Hypothalamus (tissue), 51 donors: ENCODE results near the gene STK24.
"Not testable (repeated sequence)": the region's sequence is repeated elsewhere in the genome, so short reads cannot be mapped to it uniquely, and the experiment has no call there.

ENCODE experiments used
- DNase-seq, 51 donors: peaks; one replicate each; lab custom pipeline; 2025; lab: John Stamatoyannopoulos, UW

The STK24 gene

DNA sequence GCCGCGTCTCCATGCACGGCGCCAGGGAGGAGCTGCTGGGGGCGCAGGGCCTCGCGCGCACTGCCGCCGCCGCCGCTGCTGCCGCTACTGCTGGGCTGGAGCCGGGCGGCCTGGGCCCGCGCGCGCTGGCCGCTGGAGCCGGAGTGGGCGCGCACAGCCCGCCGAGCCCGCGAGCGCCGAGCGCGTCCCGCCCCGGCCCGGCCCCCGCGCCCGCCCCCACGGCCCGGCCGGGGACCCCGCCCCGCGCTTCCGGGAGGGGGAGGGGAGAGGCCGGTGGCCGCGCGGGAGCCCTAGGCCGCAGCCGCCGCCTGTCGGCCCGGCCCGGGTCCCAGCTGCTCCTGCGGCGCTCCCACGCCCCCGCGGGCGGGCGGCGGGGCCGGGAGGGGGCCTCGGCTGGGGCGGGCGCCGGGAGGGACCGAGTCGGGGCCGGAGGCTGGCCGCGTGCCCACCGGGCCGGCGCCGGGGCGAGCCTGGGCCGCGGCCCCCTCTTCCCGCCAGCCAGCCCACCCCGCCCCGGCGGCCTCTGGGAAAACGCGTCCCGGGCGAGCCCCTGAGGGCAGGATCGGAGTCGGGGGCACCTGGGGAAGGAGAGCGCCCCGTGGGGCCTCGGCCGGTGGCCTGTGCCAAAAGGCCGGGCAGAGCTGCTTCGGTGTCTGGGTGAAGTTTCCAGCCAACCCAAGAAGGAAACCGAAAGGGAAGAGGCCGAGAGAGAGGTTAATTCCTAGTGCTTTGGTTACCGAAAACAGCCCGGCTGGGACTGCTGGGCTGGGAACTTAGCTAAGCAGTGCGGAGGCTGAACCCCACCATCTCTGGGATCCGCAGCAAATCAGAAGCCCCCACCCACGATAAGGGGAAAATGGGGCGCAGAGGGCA, at the start of gene STK24:
STK24 (minus strand) TSS at position 145 of the 873 bp plus-strand sequence. CDS start 321 bp downstream, outside the sequence.
- peak in 42 of 51 donors; percentile 20 to 81 (median 54) for DNase-seq

DNA sequence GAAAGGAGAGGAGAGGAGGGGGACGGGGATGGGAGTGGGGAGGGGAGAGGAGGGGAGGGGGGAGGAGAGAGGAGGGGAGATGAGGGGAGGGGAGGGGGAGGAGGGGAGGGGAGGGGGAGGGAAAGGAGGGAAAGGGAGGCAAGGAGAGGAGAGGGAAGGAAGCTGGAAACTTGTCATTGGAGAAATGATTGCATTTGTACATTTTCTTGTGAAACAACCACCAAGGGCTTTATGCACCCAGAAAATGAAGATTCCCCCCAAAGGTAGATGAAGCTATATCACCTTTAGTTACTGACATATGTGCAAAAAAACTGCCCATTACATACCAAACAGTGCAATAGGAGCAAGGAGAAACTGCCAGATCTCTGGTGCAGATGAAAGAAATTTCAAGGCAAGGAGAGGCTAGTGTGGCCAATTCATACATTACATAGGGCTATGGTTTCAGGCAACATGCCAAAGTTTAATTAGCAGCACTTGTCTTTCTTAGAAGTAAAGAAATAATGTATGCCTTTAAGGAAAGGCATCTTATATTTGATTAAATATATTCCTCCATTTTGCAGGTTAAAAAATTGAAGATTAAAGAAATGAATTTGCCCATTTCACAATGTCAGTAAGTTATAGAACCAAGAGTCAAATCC, 49.5 kb upstream of the STK24 start:
- no peak for DNase-seq

DNA sequence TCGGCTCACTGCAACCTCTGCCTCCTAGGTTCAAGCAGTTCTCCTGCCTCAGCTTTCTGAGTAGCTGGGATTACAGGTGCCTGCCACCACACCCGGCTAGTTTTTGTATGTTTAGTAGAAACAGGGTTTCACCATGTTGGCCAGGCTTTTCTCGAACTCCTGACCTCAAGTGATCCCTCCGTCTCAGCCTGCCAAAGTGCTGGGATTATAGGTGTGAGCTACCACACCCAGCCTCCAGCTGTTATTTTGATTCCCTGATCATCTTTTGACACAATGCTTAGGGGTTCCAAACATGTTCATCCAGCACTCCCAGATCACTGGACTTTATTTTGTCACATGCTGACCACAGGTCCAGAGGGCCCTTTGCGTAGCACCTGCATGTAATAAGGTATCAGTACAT, 47.7 kb upstream of the STK24 start:
- not testable (repeated sequence) for DNase-seq

DNA sequence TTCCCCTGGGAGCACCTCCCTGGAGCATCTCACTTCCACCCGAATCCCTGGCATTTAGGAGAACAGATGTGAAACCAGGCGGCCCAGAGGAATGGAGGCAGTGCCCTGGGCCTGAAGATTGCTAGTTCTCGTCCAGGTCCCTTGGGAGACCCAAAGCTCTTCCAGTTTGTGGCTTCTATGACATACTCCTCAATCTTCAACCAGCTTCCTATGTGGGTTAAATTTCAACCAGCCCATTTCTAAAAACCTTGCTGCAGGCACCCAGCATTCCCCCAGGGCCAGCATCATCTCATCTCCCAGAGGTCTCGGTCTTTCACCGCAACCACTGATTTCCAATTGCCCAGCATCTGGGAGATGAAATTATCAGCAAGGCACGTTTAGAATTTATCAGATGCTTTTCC, 46.0 kb upstream of the STK24 start:
- DNase-seq, result no peak

DNA sequence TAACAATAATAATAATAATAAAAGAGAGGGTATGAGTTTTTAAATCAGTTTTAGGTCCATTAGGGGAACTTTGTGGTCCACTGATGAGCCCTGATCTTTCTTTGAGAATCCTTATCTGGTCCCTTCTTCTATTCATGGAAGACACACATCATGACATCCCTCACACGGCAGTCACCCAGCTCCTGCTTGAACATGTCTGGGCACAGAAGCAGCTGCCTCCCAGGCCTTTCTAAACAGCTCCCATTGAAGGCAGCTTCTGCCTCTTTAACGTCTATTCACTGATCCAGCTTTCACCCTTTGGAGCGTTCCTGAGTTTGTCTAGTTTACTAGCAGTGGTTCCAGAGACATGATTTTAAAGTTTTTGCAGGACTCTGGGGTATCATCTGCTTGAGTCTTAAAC, 42.6 kb upstream of the STK24 start:
- DNase-seq, result no peak

DNA sequence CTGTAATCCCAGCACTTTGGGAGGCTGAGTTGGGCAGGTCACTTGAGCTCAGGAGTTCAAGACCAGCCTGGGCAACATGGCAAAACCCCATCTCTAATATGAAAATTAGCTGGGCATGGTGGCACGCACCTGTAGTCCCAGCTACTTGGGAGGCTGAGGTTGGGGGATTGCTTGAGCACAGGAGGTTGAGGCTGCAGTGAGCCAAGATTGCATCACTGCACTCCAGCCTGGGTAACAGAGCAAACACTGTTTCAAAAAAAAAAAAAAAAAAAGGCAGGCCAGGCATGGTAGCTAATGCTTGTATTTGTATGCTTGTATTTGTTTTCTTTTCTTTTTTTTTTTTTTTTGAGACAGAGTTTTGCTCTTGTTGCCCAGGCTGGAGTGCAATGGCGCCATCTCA, 38.7 kb upstream of the STK24 start:
- DNase-seq, result not testable (repeated sequence)

DNA sequence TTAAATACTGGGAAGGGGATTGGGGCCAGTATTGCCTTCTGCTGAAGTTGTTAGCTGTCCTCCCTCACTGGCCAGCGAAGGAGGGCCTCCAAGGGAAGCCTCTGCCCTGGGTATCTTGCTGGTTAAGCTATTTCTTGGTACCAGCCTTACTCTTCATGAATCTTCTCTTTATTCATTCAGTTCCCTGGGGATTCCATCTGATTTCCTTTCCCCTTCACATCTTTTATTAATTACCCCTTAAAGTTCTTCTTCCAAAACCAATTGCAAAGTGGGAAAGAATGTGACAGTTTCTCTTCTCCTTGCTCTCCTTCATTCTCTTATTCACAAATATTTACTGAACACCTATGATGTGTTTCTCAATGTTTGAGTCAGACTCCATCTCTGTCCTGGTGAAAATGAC, 36.7 kb upstream of the STK24 start:
- DNase-seq, result no peak

DNA sequence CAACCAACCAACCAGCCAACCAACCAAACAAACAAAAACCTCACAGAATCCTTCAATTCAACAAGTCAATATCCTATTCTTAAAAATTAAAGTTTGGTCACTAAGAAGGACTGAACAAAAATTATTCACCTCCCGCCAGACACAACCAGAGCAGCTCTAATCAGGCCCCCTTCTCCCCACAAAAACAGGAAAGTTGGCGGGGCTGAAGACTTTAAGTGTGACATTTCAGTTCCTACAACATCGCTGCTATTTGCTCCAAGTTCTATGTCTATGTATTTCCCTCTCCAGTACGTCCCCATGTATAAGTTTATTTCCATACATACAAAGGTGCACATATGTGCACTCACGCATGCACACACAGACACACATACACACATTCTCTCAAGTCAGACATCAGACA, 32.8 kb upstream of the STK24 start:
- DNase-seq, result no peak

DNA sequence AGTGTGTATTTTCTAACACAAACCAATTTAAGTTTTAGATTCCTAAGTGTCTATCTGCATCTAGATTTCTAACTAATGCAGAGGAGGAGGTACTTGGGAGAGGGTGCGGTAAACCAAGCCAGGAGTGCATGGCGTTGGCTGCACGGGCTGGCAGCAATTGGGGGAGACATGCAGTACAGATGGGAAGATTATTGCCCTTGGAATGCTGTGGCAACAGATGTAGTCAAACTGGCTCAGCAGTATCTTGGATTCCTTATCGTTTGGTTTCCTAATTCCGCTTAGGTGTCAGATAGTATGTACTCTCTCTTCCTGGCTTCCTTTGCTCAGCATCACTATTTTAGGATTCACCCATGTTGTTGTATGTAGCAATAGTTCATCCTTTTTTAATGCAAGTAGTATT, 29.4 kb upstream of the STK24 start:
- DNase-seq, result no peak

DNA sequence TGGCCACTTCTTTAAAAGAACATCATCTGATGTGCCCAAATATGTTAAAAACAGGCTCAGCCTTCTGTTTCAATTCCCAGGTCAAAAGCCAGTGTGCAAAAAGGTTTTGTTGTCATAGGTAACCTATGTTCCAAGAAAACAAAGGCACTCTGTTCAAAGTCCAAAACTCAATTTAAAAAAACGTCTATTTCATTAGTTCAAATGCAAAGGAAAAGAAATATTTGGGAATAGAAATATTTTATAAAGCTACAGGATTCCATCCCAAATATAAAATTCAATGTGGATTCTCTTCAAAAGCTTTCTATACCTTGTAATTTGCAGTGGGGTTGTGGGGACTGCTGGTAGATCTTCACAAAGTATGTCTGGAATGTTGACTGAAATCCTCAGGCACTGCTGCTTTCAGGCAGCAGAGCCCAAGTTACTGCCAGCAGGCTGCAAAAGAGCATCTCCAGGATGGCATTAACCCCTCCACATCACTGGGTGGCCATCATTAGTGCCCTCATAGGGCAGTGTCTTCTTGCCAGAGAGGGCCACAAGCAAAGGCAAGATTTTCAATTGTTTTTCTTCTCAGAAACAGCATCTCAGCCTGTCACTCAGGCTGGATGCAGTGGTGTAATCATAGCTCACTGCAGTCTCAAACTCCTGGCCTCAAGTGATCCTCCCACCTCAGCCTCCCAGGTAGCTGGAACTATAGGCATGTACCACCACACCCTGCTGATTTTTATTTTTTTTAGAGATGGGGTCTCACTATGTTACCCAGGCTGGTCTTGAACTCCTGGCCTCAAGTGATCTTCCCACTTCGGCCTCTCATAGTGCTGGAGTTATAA, 22.8 kb upstream of the STK24 start:
- no peak for DNase-seq

DNA sequence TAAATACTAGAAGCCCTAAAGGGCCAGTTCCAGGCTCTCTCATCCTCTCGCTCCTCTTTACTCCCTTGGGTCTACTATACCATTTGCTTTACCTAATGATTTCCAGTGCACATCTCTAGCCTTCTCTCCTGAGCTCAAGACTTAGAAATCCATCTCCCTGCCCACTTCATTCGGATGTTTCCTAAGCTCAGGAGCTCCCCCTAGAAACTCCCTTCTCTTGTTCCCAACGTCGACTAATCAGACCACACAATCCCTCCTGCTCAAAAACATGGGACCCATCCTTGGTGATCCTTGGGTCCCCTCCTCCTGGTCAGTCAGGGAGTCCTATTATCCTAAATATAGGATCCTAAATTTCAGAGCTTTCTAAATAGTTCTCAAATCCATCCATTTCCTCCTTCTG, 21.1 kb upstream of the STK24 start:
- no peak for DNase-seq

DNA sequence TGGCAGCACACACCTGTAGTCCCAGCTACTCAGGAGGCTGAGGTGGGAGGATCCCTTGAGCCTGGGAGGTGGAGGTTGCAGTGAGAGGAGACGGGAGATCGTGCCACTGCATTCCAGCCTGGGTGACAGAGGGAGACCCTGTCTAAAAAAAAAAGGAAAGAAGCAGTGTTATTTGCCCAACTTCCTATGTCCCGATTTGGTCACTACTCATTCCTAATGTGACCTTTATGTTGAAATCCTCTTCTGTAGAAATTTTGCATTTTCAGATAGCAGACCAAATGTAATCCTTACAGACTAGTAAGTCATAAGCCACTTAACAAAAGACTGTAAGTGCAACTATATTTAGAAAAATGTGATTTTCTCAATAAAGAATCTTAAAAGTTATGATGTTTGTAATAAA, 18.2 kb upstream of the STK24 start:
- no peak for DNase-seq

DNA sequence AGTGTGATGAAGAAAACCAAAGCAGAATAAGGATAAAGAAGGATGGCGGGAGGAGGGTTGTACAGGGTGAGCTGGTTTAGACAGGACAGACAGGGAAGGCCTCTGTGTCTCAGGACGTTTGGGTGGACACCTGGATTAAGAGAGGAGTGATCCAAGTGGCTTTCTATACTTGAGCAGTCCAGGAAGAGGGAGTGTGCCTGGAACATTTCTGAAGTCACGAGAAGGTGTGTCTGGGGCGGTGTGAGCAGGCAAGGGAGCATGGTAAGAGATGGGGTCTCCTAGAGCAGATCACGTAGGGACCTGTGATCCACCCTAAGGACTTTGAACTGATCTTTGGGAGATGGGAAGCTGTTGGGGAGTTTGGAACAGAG, 15.4 kb upstream of the STK24 start:
- no peak for DNase-seq

DNA sequence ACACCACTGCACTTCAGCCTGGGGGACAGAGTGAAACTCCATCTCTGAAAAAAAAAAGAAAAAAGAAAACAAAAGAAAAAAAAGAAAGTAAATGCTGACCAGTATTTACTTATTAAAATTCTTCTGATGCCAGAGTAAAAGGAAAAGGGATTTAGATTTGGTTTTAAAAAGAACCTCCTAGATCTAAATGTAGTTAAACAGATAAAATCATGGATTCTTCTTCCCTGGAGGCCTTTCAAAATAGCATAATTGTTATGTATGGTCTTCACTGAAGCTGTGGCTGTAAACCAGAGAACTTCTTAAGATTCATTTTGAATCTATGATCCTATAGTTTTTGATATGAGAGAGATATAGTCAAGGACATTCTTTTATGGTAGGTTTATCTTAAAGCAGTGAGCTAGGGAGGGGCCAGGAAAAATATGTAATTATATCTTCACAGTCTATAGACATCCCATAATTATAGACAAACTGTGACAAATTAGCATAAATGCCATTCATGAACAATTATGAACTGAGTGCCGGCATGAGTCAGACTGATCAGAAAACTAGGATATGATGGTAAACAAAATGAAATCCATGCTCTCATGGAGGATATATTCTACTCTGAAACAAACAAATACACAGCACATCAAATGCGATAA, 14.9 kb upstream of the STK24 start:
- no peak for DNase-seq

DNA sequence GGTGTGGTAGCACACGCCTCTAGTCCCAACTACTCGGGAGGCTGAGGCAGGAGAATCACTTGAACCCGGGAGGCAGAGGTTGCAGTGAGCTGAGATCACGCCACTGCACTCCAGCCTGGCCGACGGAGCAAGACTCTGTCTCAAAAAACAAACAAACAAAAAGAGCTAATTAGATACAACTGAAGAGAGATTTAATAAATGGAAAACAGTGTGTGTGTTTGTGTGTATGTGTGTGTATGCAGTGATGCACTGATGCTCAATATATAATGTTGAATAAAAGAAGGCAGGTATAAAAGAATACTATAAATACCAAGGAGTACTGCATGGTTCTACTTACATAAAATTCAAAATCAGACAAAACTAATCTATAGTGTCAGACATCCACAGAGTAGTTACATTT, 13.6 kb upstream of the STK24 start:
- DNase-seq, result not testable (repeated sequence)

DNA sequence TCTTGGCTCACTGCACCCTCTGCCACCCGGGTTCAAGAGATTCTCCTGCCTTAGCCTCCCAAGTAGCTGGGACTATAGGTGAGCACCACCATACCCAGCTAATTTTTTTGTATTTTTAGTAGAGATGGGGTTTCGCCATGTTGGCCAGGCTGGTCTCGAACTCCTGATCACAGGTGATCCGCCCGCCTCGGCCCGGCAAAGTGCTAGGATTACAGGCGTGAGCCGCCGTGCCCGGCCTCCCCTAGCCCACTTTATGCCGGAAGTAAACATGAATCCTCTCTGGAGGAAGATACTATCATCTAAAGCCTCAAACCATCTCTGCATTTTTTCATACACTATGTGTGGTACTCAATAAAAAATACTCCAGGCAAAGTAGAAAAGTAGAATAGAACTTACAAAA, 12.6 kb upstream of the STK24 start:
- not testable (repeated sequence) for DNase-seq

DNA sequence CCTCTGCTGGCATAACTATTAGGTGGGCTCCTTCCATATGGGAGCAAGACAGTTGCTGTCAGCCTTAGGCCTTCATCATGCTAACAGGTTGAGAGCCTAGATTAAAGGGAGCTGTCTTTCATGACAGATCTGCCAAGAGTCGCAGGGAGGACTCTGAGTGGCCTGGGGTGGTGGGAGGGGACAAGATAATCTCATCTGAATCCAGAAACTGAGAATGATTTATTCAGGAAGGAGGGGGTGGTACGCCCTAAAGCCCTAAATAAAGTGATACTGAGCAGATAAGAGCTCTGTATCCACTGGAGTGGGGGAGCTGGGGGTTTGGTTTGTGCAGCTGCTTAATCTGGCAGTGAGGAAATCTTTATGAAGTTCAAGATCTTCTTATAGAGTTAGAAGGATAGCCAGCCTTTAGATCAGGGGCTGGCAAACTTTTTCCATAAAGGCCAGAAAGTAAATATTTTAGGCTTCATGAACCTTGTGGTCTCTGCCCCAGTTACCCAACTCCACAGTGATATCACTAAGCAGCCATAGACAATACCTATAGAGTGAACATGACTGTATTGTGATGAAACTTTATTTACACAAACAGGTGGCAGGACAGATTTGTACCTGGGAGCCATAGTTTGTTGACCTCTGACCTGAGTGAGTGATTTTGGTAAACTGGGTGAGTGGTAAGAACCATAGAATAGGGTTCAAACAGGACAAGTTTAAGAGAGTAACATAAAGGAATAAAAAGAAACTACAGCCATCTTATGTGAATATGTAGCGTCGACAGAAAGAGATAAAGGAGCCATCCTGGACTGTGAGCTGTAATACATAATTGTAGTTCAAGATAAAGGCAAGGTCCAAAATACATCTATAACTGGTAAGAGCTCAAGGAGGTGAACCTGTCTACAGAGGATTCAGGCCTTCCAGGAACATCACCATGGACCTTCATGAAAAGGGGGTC, 9.8 kb upstream of the STK24 start:
- no peak for DNase-seq

DNA sequence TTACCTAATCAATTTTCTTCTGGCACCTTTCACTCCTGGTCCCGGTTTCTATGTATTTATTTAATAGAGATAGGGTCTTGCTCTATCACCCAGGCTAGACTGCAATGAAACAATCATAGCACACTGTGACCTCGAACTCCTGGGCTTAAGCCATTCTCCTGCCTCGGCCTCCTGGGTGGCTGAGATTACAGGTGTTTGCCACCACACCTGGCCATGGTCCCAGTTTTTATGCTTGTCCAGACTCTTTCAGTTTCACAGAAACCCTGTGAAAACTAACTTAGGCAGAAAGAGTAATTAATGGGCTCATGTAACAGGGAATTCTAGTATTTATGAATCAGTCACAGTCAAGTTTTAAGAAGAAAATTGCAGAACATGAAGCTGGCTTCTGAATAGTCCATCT, 9.0 kb upstream of the STK24 start:
- DNase-seq, result no peak

DNA sequence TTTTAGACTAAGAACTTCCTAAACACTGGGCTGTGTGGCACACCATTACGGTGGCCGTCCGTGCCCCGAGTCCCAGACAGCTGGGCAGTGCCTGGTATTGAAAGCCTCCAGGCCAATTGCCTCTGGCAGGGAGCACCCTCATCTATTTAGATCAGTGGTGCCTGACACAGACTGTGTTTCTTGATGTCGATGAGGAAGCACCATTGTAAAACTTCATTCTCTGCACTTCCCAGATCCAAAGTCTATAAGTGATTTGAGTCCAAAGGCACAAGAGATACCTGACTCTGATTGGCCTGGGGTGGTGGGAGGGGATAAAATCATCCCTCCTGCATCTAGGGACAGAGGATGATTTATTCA, 8.5 kb upstream of the STK24 start:
- no peak for DNase-seq
